ENCODE results near the gene CABP4.
A peak's percentile ranks its signal among the peaks of the same experiment; 100 is the strongest.
"Not testable (repeated sequence)": the region's sequence is repeated elsewhere in the genome, so short reads cannot be mapped to it uniquely, and the experiment has no call there.

CABP4 gene

GRCh38 chr11:67419325-67420049 is 35.7 kb upstream of the CABP4 start:
- FAIRE-seq: no peak
- DNase-seq (ENCODE audit: low spot score): no peak

GRCh38 chr11:67420147-67420645 is 35.0 kb upstream of the CABP4 start:
- DNase-seq (ENCODE audit: low spot score) (no peak), FAIRE-seq (no peak)

- DNase-seq (ENCODE audit: low spot score): peak; percentile 69
- no peak for FAIRE-seq
Observed at GRCh38 chr11:67420646-67421429, 34.3 kb upstream of the CABP4 start.

DNA sequence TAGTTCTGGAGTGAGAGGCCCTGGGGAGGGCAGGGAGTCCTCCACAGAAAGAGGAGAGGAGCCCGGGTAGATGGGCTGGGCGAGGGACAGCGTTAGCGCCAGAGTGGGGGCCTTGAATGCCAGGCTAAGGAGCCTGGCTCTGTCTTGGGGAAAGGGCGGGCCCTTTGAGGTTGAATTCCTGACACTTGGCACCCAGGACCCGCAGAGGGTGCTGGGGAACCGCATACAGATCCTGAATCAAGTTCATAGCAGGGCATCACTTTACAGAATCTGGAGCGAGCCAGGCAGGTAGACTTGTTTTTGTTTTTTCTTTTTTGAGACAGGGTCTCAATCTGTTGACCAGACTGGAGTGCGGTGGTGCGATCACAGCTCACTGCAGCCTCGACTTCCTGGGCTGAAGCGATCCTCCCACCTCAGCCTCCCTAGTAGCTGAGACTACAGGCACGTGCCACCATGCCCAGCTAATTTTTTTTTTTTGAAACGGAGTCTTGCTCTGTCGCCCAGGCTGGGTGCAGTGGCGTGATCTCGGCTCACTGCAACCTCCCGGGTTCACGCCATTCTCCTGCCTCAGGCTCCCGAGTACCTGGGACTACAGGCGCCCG is 33.6 kb upstream of the CABP4 start:
- FAIRE-seq (no peak), DNase-seq (ENCODE audit: low spot score) (no peak)

GRCh38 chr11:67422891-67423290 is 32.3 kb upstream of the CABP4 start:
- DNase-seq (ENCODE audit: low spot score): no peak

GRCh38 chr11:67423466-67423865 is 31.7 kb upstream of the CABP4 start:
- FAIRE-seq: no peak
- no peak for DNase-seq (ENCODE audit: low spot score)

More at GRCh38 chr11:67422891-67423290, 32.3 kb upstream of the CABP4 start:
- FAIRE-seq: no peak

DNA sequence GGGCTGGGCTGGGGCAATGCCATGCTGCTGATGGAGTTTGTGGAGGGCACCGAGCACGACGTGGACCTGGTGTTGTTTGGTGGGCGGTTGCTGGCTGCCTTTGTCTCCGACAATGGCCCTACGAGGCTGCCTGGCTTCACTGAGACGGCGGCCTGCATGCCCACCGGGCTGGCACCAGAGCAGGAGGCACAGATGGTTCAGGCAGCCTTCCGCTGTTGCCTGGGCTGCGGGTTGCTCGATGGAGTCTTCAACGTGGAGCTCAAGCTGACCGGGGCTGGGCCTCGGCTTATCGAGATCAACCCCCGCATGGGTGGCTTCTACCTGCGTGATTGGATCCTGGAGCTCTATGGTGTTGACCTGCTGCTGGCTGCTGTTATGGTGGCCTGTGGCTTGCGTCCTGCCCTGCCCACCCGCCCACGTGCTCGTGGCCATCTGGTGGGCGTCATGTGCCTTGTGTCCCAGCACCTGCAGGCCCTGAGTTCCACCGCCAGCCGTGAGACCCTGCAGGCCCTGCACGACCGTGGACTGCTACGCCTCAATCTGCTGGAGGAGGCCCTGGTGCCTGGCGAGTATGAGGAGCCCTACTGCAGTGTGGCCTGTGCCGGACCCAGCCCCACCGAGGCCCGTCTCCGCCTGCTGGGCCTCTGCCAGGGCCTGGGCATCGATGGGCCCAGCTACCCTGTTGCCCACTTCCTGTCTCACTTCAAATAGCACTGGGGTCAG is 31.1 kb upstream of the CABP4 start:
- DNase-seq (ENCODE audit: low spot score) (no peak), FAIRE-seq (no peak)

GRCh38 chr11:67427364-67427859 is 27.7 kb upstream of the CABP4 start:
- DNase-seq (ENCODE audit: low spot score); FAIRE-seq: not testable (repeated sequence)

GRCh38 chr11:67428052-67429001 is 26.8 kb upstream of the CABP4 start, which contains the start of gene RPS6KB2:
Gene RPS6KB2 (plus strand): TSS chr11:67428494. CDS start chr11:67428546, 52 bp downstream.
- DNase-seq (ENCODE audit: low spot score): peak; percentile 86
- FAIRE-seq: no peak

DNA sequence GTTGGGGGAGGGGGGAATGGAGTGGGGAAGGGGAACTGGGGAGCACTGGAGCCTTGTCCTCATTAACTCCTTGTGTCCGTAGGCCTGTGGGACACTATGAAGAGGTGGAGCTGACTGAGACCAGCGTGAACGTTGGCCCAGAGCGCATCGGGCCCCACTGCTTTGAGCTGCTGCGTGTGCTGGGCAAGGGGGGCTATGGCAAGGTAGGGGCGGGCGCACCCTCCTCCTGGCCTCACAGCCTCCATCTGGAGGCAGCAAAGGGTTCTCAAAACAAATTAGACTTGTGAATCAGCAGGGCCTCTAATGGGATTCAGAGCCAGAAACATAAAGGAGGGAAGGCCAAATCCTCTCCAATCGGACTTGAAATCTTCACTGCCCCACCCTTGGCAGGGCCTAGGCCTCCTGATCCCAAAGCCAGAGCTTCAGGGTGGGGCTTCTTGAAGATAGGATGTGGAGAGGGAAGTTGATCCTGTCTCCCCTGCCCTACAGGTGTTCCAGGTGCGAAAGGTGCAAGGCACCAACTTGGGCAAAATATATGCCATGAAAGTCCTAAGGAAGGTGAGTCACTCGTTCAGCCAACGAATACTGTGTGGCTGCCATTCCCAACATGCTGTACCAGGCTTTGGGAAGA is 26.0 kb upstream of the CABP4 start:
- no peak for FAIRE-seq
- DNase-seq (ENCODE audit: low spot score): no peak

DNA sequence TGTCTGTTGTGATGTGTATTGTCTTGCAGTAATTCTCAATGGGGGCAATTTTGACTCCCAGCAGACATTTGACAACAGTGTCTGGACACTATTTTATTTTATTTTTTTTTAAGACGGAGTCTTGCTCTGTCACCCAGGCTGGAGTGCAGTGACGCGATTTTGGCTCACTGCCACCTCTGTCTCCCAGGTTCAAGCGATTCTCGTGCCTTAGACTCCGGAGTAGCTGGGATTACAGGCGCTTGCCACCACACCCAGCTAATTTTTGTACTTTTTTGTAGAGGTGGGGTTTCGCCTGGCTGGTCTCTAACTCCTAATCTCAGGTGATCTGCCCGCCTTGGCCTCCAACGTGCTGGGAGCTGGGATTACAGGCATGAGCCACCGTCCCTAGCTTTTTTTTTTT is 25.4 kb upstream of the CABP4 start:
- no peak for FAIRE-seq
- no peak for DNase-seq (ENCODE audit: low spot score)

GRCh38 chr11:67431346-67432249 is 23.6 kb upstream of the CABP4 start:
- DNase-seq (ENCODE audit: low spot score) (no peak), FAIRE-seq (no peak)

DNA sequence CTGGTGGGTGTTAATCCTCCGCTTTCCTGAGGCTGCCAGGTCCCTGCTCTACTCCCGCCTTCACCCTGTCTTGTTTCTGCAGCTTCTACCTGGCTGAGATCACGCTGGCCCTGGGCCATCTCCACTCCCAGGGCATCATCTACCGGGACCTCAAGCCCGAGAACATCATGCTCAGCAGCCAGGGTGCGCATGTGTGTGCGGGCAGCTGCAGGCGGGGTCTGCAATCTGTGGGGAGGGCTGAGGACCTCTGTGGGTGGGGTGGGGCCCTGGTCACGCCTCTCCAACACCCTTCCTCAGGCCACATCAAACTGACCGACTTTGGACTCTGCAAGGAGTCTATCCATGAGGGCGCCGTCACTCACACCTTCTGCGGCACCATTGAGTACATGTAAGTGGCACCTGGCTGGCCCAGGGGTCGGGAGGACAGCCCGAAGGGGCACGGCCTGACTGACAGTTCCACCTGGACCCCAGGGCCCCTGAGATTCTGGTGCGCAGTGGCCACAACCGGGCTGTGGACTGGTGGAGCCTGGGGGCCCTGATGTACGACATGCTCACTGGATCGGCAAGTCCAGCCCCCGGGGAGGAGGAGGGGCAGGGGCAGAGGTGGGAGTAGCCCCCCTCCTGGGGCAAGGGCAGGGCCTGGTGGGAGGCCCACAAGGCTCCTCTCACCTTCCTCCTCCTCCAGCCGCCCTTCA is 22.4 kb upstream of the CABP4 start:
- DNase-seq (ENCODE audit: low spot score) (no peak), FAIRE-seq (no peak)

GRCh38 chr11:67433536-67434394 is 21.4 kb upstream of the CABP4 start:
- DNase-seq (ENCODE audit: low spot score): no peak
- FAIRE-seq: no peak

- DNase-seq (ENCODE audit: low spot score) (no peak), FAIRE-seq (no peak)
Observed at GRCh38 chr11:67434395-67434881, 20.7 kb upstream of the CABP4 start.

DNA sequence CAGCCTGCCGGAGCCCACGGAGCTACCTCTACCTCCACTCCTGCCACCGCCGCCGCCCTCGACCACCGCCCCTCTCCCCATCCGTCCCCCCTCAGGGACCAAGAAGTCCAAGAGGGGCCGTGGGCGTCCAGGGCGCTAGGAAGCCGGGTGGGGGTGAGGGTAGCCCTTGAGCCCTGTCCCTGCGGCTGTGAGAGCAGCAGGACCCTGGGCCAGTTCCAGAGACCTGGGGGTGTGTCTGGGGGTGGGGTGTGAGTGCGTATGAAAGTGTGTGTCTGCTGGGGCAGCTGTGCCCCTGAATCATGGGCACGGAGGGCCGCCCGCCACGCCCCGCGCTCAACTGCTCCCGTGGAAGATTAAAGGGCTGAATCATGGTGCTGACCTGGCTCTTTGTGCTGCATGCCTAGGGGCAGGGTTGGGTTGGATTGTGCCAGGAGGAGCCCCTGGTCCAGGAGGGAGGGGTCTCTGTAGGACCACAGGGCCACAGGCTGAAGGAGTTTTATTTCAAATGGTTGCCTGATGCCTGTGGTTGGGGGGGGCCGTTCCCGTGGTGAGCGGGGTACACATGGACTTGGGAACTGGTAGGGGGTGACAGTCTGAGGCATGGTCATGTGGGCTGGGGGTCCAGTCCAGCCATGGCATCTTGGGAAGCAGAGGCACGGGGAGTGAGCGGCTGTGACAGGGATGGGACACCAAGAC is 20.0 kb upstream of the CABP4 start:
- DNase-seq (ENCODE audit: low spot score) (no peak), FAIRE-seq (no peak)

Data from RCC 7860 (cell line).